ENCODE results near the gene API5.

GRCh38 chr11:43382614-43383013 lies 70.8 kb downstream of the API5 start:
- TF ChIP-seq EZH2phosphoT487 (IDR thresholded peaks at IDR 0.05; ENCODE audit: low read depth, severe bottlenecking, unreplicated experiment) (no peak), CTCF (IDR thresholded peaks at IDR 0.05; ENCODE audit: poor library complexity) (no peak), EZH2 (IDR thresholded peaks at IDR 0.05; ENCODE audit: borderline replicate concordance) (no peak)

Measured in hepatocyte (in vitro differentiated cells).